ENCODE measurements around the gene FAM20C.

DNA sequence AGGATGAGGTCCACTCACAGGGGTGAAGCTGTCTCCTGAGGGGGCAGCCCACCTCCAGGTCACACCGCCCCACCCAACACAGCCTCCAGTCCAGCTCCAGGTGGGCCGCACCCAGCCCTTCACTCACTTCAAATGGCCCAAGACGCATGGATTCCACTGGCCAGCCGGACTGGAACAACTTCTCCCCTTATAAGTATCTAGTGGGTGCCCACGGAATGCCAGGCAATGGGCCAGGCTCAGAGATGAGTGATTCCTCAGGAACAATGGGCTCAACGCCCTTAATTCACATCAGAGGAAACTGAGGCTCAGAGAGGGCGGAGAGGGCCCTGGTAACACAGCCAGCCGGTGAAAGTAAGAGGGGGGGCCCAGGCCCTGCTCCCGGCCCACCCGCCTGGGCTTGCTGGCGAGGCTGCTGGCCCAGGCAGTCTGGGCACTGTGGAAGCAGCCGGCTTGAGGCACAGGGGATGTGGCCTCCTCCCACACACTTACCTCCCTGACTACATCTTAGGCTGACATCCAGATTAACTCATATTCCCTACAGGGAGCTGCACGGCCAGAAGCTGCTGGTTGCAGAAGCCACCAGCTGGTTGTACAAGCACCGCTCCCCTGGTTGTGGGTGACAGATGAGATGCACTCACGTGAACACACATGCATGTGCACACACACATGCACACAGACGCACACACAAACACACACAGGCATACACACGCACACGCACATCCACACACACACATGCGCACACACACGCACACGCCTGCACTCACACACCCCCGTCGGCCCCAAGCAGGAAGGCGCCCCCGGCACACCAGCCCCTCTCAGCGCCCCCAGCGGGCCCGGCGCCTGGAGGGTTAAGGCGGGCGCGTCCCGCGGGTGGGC, 1.0 kb upstream of the FAM20C start:
- TF ChIP-seq EZH2 (IDR thresholded peaks at IDR 0.05; ENCODE audit: borderline replicate concordance, low read depth, low read length, severe bottlenecking) (no peak), JUN (IDR thresholded peaks at IDR 0.05; ENCODE audit: borderline replicate concordance, insufficient read depth, insufficient read length, low read depth) (no peak), MYC (IDR thresholded peaks at IDR 0.05; ENCODE audit: low read depth, low read length) (no peak), POLR2AphosphoS5 (IDR thresholded peaks at IDR 0.05; ENCODE audit: insufficient read depth, low read depth, low read length) (no peak), GATA2 (IDR thresholded peaks at IDR 0.05; ENCODE audit: insufficient read depth, insufficient read length, low read depth, low read length) (no peak)
- TF ChIP-seq, protein P1, sequence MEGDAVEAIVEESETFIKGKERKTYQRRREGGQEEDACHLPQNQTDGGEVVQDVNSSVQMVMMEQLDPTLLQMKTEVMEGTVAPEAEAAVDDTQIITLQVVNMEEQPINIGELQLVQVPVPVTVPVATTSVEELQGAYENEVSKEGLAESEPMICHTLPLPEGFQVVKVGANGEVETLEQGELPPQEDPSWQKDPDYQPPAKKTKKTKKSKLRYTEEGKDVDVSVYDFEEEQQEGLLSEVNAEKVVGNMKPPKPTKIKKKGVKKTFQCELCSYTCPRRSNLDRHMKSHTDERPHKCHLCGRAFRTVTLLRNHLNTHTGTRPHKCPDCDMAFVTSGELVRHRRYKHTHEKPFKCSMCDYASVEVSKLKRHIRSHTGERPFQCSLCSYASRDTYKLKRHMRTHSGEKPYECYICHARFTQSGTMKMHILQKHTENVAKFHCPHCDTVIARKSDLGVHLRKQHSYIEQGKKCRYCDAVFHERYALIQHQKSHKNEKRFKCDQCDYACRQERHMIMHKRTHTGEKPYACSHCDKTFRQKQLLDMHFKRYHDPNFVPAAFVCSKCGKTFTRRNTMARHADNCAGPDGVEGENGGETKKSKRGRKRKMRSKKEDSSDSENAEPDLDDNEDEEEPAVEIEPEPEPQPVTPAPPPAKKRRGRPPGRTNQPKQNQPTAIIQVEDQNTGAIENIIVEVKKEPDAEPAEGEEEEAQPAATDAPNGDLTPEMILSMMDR (IDR thresholded peaks at IDR 0.05; ENCODE audit: extremely low read depth in 1 of 2, insufficient read depth in 1 of 2, low read depth in 1 of 2, low read length in 2 of 2) = no peak
- TF ChIP-seq, protein P2, sequence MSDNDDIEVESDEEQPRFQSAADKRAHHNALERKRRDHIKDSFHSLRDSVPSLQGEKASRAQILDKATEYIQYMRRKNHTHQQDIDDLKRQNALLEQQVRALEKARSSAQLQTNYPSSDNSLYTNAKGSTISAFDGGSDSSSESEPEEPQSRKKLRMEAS (IDR thresholded peaks at IDR 0.05; ENCODE audit: insufficient read depth, insufficient read length) = no peak
